Left ventricle myocardium inferior (tissue), 1 donor: ENCODE data around the gene TECPR2. TPM values are rescaled to one million over a fixed set of nuclear protein-coding genes. Genes with fewer than 3 reads are reported as not detected.

Source experiments
- DNase-seq: peaks from one replicate; pipeline ENCODE4 v3.0.0-alpha.2; 2020
- H3K27ac ChIP-seq: fragments of 200-600 bp; replicated peaks from 2 replicates; pipeline ENCODE4 v1.8.0; 2021
- H3K27me3 ChIP-seq: fragments of 200-600 bp; 2 replicates; pipeline ENCODE4 v1.8.0; 2021; ENCODE audit warnings: low read depth
- H3K36me3 ChIP-seq: fragments of 200-600 bp; 2 replicates; pipeline ENCODE4 v1.8.0; 2021
- H3K4me1 ChIP-seq: fragments of 200-600 bp; 2 replicates; pipeline ENCODE4 v1.8.0; 2021
- H3K4me3 ChIP-seq: fragments of 200-600 bp; 2 replicates; pipeline ENCODE4 v1.8.0; 2021; ENCODE audit warnings: mild to moderate bottlenecking, moderate library complexity
- H3K9me3 ChIP-seq: fragments of 200-600 bp; replicated peaks from 2 replicates; pipeline ENCODE4 v1.8.0; 2021
- intact Hi-C: fragments of 100-400 bp; cut with micrococcal nuclease; formaldehyde crosslinking; loops from one replicate; pipeline ENCODE4 v1.11.0; 2022
- total RNA-seq: library from RNA; stranded (reverse); fragmentation: NEBNext Ultra II Directional; extraction: Animal tissue kit (Norgen Biotek cat#: 25700); gene quantifications from one replicate; pipeline ENCODE4 v1.2.1, GENCODE V29; 2021
- TF ChIP-seq, protein P1 (sequence below): fragments of 200-600 bp; IDR thresholded peaks from 2 replicates; pipeline ENCODE4 v1.8.0; 2021; ENCODE audit warnings: antibody characterized with exemption, mild to moderate bottlenecking, borderline replicate concordance
- donor health status: DM: no; HTN: yes; CAD: no; lungs with severe emphysema.

The TECPR2 gene
- total RNA-seq, 1 donor from 2014 or later = 20.0 TPM

DNA sequence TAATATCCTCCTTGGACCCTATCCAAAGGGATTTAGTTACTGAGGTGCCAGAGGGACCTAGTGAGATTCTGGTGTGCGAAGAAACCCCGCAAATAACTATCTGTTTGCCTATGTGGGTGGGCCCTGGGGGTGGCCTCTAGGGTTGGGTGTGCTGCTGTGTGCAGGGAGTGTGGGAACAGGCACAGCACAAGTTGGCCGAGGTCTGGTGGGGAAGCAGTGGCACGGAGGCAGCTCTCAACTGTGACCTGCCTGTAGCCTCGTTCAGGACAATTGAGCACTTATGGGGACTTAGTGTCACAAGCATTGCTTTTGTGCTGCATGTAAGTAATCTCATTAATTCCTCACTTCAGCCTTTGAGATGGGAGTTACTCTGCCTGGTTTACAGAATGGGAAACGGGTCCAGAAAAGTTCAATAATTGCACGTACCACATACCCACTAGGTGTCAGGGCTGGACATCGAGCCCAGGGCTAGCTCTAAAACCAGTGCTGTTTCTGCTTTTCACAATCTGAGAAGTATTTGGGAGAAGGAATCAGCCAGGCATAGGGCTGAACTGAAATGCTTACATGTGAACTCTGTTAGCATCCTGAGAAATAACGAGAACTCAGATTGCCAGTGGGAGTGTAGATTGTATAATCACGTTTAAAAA lies 58.8 kb downstream of the TECPR2 start:
- Histone ChIP-seq H3K27ac (no peak overlapping the region), H3K4me3 (no peak overlapping the region), H3K27me3 (no peaks in the 10 kb centered on the region), H3K36me3 (peaks cover 32% of the 10 kb centered on the region), H3K9me3 (no peaks in the 10 kb centered on the region), H3K4me1 (no peaks in the 10 kb centered on the region)
- intact Hi-C loops = no loop called here
- no peak for DNase-seq
- TF ChIP-seq, protein P1, sequence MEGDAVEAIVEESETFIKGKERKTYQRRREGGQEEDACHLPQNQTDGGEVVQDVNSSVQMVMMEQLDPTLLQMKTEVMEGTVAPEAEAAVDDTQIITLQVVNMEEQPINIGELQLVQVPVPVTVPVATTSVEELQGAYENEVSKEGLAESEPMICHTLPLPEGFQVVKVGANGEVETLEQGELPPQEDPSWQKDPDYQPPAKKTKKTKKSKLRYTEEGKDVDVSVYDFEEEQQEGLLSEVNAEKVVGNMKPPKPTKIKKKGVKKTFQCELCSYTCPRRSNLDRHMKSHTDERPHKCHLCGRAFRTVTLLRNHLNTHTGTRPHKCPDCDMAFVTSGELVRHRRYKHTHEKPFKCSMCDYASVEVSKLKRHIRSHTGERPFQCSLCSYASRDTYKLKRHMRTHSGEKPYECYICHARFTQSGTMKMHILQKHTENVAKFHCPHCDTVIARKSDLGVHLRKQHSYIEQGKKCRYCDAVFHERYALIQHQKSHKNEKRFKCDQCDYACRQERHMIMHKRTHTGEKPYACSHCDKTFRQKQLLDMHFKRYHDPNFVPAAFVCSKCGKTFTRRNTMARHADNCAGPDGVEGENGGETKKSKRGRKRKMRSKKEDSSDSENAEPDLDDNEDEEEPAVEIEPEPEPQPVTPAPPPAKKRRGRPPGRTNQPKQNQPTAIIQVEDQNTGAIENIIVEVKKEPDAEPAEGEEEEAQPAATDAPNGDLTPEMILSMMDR = no peak

DNA sequence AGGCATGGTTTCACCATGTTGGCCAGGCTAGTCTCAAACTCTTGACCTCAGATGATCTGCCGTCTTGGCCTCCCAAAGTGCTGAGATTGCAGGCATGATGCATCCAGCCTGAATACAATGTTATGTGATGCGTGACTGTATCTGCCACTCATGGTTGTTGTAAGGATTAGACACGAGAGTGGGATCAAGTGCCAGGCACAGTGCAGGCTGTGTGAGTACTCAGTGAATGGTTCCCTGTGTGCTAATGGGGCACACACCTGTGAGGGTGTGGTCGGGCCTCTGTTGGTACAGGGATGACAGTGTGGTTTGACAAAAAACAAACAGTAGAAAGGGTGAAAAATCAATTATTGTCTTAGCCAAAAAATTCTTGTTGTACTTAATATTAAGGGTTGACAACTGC lies 61.8 kb downstream of the TECPR2 start:
- no peaks in the 10 kb centered on the region for H3K27me3 ChIP-seq
- intact Hi-C loops = no loop called here
- H3K4me3 ChIP-seq = no peak overlapping the region
- TF ChIP-seq, protein P1 = no peak
- H3K36me3 ChIP-seq = peaks cover 57% of the 10 kb centered on the region
- H3K27ac ChIP-seq = no peak overlapping the region
- H3K4me1 ChIP-seq = no peaks in the 10 kb centered on the region
- DNase-seq = no peak
- no peaks in the 10 kb centered on the region for H3K9me3 ChIP-seq

DNA sequence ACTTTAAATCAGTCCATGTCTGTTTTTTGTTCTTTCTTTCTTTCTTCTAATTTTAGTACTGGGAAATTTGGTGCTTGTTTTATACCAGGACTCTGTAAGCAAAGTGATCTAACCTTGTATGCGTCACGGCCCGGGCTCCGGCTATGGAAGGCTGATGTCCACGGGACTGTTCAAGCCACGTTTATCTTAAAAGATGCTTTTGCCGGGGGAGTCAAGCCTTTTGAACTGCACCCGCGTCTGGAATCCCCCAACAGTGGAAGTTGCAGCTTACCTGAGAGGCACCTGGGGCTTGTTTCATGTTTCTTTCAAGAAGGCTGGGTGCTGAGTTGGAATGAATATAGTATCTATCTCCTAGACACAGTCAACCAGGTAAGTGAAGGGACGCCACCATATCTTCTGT lies 62.2 kb downstream of the TECPR2 start:
- no peaks in the 10 kb centered on the region for H3K9me3 ChIP-seq
- no peak overlapping the region for H3K4me3 ChIP-seq
- H3K27me3 ChIP-seq = no peaks in the 10 kb centered on the region
- H3K36me3 ChIP-seq = peaks cover 58% of the 10 kb centered on the region
- H3K4me1 ChIP-seq = no peaks in the 10 kb centered on the region
- no peak for DNase-seq
- TF ChIP-seq, protein P1 = no peak
- intact Hi-C loops = no loop called here
- H3K27ac ChIP-seq = no peak overlapping the region

DNA sequence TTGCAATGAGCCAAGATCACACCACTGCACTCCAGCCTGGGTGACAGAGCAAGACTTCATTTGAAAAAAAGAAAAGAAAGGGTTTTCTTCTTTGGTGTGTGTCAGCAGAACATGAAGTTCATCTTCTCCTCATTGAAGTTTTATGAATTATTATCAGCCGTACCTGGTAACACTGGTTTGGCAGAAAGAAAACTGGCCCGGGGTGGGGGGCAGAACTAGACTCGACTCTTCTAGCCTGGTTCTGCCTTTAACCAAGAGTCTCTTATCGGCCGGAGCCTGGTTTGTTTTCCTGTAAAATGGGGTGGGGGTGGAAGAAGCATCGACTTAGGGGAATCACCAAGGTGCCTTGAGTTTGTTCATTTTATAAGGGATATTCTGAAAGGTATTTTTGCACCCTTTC lies 64.1 kb downstream of the TECPR2 start:
- no peaks in the 10 kb centered on the region for H3K27me3 ChIP-seq
- TF ChIP-seq, protein P1 = no peak
- intact Hi-C loops = no loop called here
- no peaks in the 10 kb centered on the region for H3K9me3 ChIP-seq
- no peak overlapping the region for H3K27ac ChIP-seq
- H3K36me3 ChIP-seq = peaks cover 59% of the 10 kb centered on the region
- no peak overlapping the region for H3K4me3 ChIP-seq
- no peaks in the 10 kb centered on the region for H3K4me1 ChIP-seq
- DNase-seq = no peak

DNA sequence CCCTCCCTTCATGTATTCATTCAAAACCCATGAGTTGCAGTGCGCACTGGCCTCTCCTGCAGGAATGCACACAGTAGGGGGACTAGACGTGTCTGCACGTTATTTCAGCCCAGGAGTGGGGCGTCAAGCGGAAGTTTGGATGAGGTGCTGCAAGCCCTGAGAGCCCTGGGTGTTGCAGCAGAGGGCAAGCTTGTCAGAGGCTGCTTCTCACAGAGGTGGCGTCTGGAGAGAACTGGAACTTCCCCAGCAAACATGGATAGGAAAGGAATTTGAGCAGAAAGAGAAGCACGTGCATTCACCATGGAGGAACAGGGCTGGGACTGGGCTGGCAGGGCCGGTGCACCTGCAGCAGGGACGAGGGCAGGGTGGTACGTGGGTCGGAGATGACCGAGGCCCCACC lies 64.9 kb downstream of the TECPR2 start:
- Histone ChIP-seq H3K4me3 (no peak overlapping the region), H3K27ac (no peak overlapping the region), H3K27me3 (no peaks in the 10 kb centered on the region), H3K36me3 (peaks cover 67% of the 10 kb centered on the region), H3K4me1 (no peaks in the 10 kb centered on the region), H3K9me3 (no peaks in the 10 kb centered on the region)
- DNase-seq = no peak
- TF ChIP-seq, protein P1 = no peak
- intact Hi-C loops = no loop called here
